ENCODE data around the gene C16orf82. TPM values are rescaled to one million over a fixed set of nuclear protein-coding genes. Genes with fewer than 3 reads are reported as not detected.

The C16orf82 gene
- total RNA-seq = not detected

DNA sequence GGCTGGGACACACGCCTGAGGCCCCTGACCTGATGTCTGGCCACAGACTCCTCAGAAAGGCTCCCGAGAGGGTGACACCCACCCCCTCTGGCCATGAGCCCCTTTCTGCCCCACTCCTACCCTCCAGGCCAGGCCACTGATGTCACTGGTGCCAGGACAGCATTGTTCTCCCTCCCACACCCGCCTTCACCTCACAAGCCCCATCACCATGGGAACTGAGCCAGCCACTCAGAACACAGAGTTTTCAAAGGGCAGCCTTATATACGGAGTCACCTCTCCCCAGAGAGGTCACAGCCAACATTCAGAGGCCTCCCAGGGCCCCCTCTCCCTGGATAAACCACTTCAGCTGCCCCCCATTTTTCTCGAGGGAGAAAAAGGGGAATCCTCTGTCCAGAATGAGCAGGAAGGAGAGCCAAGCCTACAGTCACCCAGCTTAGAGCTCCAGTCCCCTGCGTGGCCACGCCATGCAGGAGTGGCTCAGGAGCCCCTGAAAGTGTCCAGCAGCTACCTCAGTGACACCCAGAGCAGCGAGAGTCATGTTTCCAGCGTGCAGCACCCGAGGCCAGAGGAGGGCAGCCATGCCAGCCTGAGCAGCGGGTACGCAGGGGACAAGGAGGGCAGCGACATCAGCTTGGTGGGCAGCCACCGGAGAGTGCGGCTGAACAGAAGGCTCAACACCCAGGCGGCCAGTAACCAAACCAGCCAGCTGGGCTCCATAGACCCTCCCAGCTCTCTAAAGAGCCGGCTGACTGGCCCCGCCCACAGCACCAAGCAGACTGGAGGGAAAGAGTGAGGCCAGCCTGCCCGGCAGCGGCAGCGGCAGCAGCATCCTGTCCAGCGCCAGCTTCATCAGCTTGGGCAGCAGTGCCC is at the start of gene C16orf82:
Gene C16orf82, plus strand, starts transcription at position 260 of the 870 bp plus-strand sequence.
- Mint-ChIP-seq H3K4me3 (no peak within 1 kb of the TSS), H3K9me3 (no peaks in the 10 kb centered on the region), H3K36me3 (ENCODE audit: insufficient read depth) (no peaks in the 10 kb centered on the region), H3K4me1 (ENCODE audit: low read depth) (no peaks in the 10 kb centered on the region), H3K27me3 (ENCODE audit: low read depth) (peaks cover 6% of the 10 kb centered on the region)
- DNase-seq (no peak), ATAC-seq (no peak)

DNA sequence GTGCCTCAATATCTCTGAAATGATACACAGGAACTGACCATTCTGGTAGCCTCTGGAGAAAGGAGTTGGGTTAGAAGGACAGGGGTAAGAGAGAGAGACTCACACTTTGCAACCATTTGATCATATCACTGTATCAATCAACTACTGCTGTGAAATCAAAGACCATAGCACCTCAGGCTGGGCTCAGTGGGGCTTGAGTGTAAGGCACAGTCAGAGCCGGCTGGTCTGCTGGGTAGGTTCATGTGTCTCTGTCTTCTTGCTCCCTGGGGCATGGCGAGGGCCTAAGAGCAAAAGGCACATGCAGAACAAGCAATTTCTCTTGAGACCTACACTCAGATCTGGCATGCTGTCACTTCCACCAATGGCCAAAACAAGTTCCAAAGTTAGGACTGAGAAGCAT is 46.7 kb upstream of the C16orf82 start:
- DNase-seq (no peak), ATAC-seq (no peak)
- Mint-ChIP-seq H3K4me3 (no peak overlapping the region), H3K9me3 (no peaks in the 10 kb centered on the region), H3K4me1 (ENCODE audit: low read depth) (no peaks in the 10 kb centered on the region), H3K27me3 (ENCODE audit: low read depth) (peaks cover 22% of the 10 kb centered on the region), H3K36me3 (ENCODE audit: insufficient read depth) (no peaks in the 10 kb centered on the region)

DNA sequence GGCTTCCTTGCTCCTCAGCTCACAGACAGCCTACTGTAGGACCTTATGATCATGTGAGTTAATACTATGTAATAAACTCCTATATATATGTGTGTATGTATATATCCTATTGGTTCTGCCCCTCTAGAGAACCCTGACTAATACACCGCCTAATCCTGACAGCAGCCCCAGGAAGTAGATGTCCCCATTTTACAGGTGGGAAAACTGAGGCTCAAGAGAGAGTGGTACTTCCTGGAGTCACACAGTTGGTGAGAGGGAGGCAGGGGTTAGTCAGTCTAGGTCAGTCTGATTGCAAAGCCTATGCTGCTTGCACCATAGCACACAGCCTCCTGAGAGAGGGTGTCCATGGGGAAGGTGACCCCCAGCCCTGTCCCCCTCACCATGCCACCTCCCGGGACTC is 42.7 kb upstream of the C16orf82 start:
- peaks cover 11% of the 10 kb centered on the region for H3K27me3 Mint-ChIP-seq (ENCODE audit: low read depth)
- ATAC-seq (no peak), DNase-seq (no peak)
- no peaks in the 10 kb centered on the region for H3K9me3 Mint-ChIP-seq
- no peaks in the 10 kb centered on the region for H3K36me3 Mint-ChIP-seq (ENCODE audit: insufficient read depth)
- H3K4me1 Mint-ChIP-seq (ENCODE audit: low read depth) = no peaks in the 10 kb centered on the region
- H3K4me3 Mint-ChIP-seq = no peak overlapping the region

DNA sequence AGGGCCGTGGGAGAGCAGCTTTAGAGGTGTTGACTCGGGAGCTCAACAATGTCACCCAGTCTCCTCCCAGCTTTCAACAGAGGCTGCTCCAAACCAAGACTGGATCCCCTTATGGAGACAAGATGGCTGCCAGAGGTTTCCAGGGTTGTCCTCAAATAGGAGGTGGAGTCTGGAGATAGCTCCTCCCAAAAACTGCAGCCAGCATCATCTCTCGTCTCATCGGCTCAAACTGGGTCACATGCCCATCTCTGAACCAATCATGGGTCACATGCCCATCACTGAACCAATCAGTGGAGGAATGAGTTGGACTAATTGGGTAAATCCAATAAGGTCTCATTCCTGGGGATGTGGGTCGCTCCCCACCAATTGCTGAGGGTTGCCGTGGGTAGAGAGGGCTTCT is 41.1 kb upstream of the C16orf82 start:
- ATAC-seq (no peak), DNase-seq (no peak)
- H3K27me3 Mint-ChIP-seq (ENCODE audit: low read depth) = peaks cover 11% of the 10 kb centered on the region
- H3K9me3 Mint-ChIP-seq = no peaks in the 10 kb centered on the region
- H3K36me3 Mint-ChIP-seq (ENCODE audit: insufficient read depth) = no peaks in the 10 kb centered on the region
- H3K4me3 Mint-ChIP-seq = no peak overlapping the region
- H3K4me1 Mint-ChIP-seq (ENCODE audit: low read depth) = no peaks in the 10 kb centered on the region

GRCh38 chr16:27027971-27028370 is 38.8 kb upstream of the C16orf82 start:
- no peaks in the 10 kb centered on the region for H3K4me1 Mint-ChIP-seq (ENCODE audit: low read depth)
- no peak for ATAC-seq
- H3K36me3 Mint-ChIP-seq (ENCODE audit: insufficient read depth) = no peaks in the 10 kb centered on the region
- peaks cover 5% of the 10 kb centered on the region for H3K27me3 Mint-ChIP-seq (ENCODE audit: low read depth)
- H3K9me3 Mint-ChIP-seq = no peaks in the 10 kb centered on the region
- H3K4me3 Mint-ChIP-seq = no peak overlapping the region
- no peak for DNase-seq

DNA sequence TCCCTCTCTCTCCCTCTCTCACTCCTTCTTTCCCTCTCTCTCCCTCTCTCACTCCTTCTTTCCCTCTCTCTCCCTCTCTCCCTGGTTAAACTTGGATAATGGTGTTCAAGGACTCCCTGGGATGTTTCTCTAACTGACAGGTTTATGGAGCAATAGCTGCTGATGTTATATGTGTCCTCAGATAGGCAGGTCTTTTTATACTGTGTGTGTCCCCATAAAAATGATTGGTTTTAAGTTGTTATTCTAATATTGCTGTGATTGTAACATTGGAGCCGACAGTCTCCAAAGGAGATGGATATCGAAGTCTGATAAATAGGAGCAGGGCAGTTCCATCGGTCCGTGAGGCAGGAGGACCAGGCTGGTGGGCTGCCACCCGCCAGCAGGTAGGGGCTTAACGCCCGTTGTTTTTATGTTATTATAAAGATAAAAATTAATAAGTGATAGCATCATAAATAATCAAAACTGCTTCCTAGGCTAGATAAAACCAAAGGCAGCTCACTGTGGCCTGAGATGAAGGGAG is 38.1 kb upstream of the C16orf82 start:
- Mint-ChIP-seq H3K4me1 (ENCODE audit: low read depth) (no peaks in the 10 kb centered on the region), H3K27me3 (ENCODE audit: low read depth) (peaks cover 6% of the 10 kb centered on the region), H3K9me3 (no peaks in the 10 kb centered on the region), H3K4me3 (no peak overlapping the region), H3K36me3 (ENCODE audit: insufficient read depth) (no peaks in the 10 kb centered on the region)
- DNase-seq (no peak), ATAC-seq (no peak)

DNA sequence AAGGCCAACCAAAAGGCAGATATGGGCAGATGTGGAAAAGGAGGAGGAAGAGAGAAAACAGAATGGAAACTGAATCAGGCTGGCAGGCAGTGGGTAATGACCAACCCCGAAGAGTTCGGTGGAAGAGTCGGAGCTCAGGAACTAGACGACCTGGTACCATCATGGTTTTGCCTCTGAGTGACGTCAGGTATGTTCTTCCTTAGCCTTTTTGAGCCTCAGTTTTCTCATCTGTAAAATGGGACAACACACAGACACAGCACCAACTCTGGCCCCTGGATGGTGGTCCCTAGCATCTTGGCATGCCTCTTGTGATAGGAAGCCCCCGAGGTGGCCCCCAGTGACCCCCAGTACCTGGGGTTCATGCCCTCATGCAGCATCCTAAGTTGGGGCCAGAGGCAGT is 37.2 kb upstream of the C16orf82 start:
- Mint-ChIP-seq H3K36me3 (ENCODE audit: insufficient read depth) (no peaks in the 10 kb centered on the region), H3K9me3 (no peaks in the 10 kb centered on the region), H3K27me3 (ENCODE audit: low read depth) (peaks cover 7% of the 10 kb centered on the region), H3K4me1 (ENCODE audit: low read depth) (no peaks in the 10 kb centered on the region), H3K4me3 (no peak overlapping the region)
- ATAC-seq (no peak), DNase-seq (no peak)

- Mint-ChIP-seq H3K4me1 (ENCODE audit: low read depth) (no peaks in the 10 kb centered on the region), H3K27me3 (ENCODE audit: low read depth) (peaks cover 9% of the 10 kb centered on the region), H3K36me3 (ENCODE audit: insufficient read depth) (no peaks in the 10 kb centered on the region), H3K4me3 (no peak overlapping the region), H3K9me3 (no peaks in the 10 kb centered on the region)
- ATAC-seq = no peak
- DNase-seq = no peak
Observed at GRCh38 chr16:27033281-27033979, 33.3 kb upstream of the C16orf82 start.

GRCh38 chr16:27040732-27041131 is 26.0 kb upstream of the C16orf82 start:
- Mint-ChIP-seq H3K9me3 (no peaks in the 10 kb centered on the region), H3K4me1 (ENCODE audit: low read depth) (no peaks in the 10 kb centered on the region), H3K27me3 (ENCODE audit: low read depth) (peaks cover 5% of the 10 kb centered on the region), H3K4me3 (no peak overlapping the region), H3K36me3 (ENCODE audit: insufficient read depth) (no peaks in the 10 kb centered on the region)
- DNase-seq (no peak), ATAC-seq (no peak)

DNA sequence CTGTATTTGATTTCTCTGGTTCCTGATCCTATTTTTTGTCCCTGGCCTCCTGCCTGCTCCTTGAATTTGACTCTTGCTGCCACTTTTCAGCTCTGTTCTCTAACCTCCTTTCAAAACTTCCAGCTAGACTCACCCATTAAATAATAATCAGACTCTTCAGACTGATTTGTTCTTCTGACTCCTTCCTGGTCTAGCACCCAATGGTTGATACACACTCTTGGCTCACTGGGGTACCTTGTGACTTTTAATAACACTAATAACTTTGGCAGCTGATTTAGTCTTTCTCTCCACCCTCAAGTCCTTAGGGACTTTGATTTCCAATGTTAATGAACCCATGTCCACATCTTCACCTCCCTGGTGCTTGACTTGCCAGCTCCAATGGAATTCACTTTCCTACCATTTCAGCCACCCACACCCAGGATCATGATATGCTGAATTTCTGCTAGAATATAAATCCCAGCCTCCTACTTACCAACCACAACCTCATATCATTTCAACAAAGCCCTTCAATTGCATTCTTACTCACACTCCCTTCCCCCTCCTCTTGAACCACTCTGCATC is 19.7 kb upstream of the C16orf82 start:
- ATAC-seq (no peak), DNase-seq (no peak)
- no peak overlapping the region for H3K4me3 Mint-ChIP-seq
- H3K36me3 Mint-ChIP-seq (ENCODE audit: insufficient read depth) = no peaks in the 10 kb centered on the region
- H3K27me3 Mint-ChIP-seq (ENCODE audit: low read depth) = peaks cover 7% of the 10 kb centered on the region
- H3K4me1 Mint-ChIP-seq (ENCODE audit: low read depth) = no peaks in the 10 kb centered on the region
- H3K9me3 Mint-ChIP-seq = no peaks in the 10 kb centered on the region

DNA sequence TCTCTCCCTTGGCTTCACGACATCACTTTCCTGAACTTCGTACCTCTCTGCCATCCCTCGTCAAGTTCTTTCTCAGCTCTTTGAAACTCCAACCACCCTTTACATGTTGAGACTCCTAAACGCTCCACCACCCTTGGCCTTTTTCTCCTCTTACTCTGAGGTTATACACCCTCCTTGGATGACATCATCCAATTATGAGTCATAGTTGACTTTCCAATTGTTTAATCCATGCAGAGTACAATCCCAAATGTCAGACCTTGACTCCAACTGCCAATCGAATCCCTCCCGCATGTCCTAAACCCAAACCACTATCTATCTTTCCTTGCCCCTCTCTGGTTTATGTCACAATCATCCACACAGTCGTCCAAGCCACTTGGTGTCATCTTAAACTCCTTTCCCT is 18.4 kb upstream of the C16orf82 start:
- no peak for ATAC-seq
- Mint-ChIP-seq H3K4me3 (no peak overlapping the region), H3K36me3 (ENCODE audit: insufficient read depth) (no peaks in the 10 kb centered on the region), H3K9me3 (no peaks in the 10 kb centered on the region), H3K27me3 (ENCODE audit: low read depth) (peaks cover 4% of the 10 kb centered on the region), H3K4me1 (ENCODE audit: low read depth) (no peaks in the 10 kb centered on the region)
- DNase-seq = no peak

GRCh38 chr16:27049117-27049516 is 17.6 kb upstream of the C16orf82 start:
- ATAC-seq (no peak), DNase-seq (no peak)
- peaks cover 2% of the 10 kb centered on the region for H3K27me3 Mint-ChIP-seq (ENCODE audit: low read depth)

DNA sequence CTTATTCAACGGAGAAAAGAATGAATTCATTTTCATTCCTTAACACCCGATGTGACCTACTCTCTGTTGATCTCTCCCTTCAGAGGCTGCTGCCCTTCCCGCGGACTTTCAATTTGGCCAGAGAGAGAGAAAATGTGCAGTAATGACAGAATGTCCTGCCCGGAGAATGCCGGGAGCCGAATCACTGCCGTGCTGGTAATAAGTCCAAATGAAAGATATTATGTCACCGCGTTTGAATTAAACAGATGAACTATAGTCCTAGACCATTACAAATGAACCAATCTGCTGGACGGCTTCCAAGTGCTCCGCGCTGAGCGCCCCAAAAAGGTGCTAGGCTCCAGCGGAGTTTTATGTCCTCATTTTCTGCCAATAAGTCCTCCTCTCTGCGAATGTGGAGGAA is 14.7 kb upstream of the C16orf82 start:
- no peaks in the 10 kb centered on the region for H3K9me3 Mint-ChIP-seq
- no peaks in the 10 kb centered on the region for H3K36me3 Mint-ChIP-seq (ENCODE audit: insufficient read depth)
- no peaks in the 10 kb centered on the region for H3K4me1 Mint-ChIP-seq (ENCODE audit: low read depth)
- H3K4me3 Mint-ChIP-seq = no peak overlapping the region
- peaks cover 2% of the 10 kb centered on the region for H3K27me3 Mint-ChIP-seq (ENCODE audit: low read depth)
- ATAC-seq (no peak), DNase-seq (no peak)

More at GRCh38 chr16:27049117-27049516, 17.6 kb upstream of the C16orf82 start:
- Mint-ChIP-seq H3K9me3 (no peaks in the 10 kb centered on the region), H3K4me1 (ENCODE audit: low read depth) (no peaks in the 10 kb centered on the region), H3K36me3 (ENCODE audit: insufficient read depth) (no peaks in the 10 kb centered on the region), H3K4me3 (no peak overlapping the region)

DNA sequence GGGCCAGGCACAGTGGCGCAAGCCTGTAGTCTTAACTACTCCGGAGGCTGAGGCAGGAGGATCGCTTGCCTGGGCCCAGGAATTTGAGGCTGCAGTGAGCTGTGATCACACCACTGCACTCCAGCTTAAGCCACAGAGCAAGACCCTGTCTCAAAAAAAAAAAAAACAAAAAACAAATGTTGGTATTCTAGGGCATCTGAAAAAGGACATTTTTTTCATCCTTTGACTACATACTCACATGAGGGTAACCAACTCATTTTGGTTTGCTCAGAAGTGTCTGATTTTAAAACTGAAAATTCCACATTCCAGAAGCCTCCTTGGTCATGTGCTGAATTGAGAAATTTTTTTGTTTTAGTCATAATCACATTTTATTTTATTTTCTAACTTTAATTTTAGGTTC is 12.7 kb upstream of the C16orf82 start:
- no peaks in the 10 kb centered on the region for H3K4me1 Mint-ChIP-seq (ENCODE audit: low read depth)
- no peaks in the 10 kb centered on the region for H3K36me3 Mint-ChIP-seq (ENCODE audit: insufficient read depth)
- H3K9me3 Mint-ChIP-seq = no peaks in the 10 kb centered on the region
- peaks cover 2% of the 10 kb centered on the region for H3K27me3 Mint-ChIP-seq (ENCODE audit: low read depth)
- DNase-seq = no peak
- no peak for ATAC-seq
- no peak overlapping the region for H3K4me3 Mint-ChIP-seq
